Uterus (tissue), 4 donors: ENCODE results near the gene SAYSD1. TPM values are rescaled to one million over a fixed set of nuclear protein-coding genes. Genes with fewer than 3 reads are reported as not detected.

Experiments used
- DNase-seq, 2 donors: peaks; one replicate each; pipeline ENCODE4 v3.0.0-alpha.2; 2019 to 2020
- H3K27ac ChIP-seq, 2 donors: fragments of 200-600 bp; sonication (generic); 1 replicate in 1 of 2; 2 replicates in 1 of 2; pipeline ENCODE4 v1.5.1; 2016 to 2018
- H3K27me3 ChIP-seq, 2 donors: fragments of 200-600 bp; sonication (generic); one replicate each; pipeline ENCODE4 v1.5.1; 2018 to 2019; ENCODE audit warnings: control low read depth in 1 of 2
- H3K36me3 ChIP-seq, 2 donors: fragments of 200-600 bp; sonication (generic); one replicate each; pipeline ENCODE4 v1.5.1; 2019; ENCODE audit warnings: control low read depth in 1 of 2
- H3K4me1 ChIP-seq, 2 donors: fragments of 200-600 bp; sonication (generic); one replicate each; pipeline ENCODE4 v1.5.1; 2018 to 2019; ENCODE audit warnings: control low read depth in 1 of 2
- H3K4me3 ChIP-seq, 2 donors: fragments of 200-600 bp; sonication (generic); 1 replicate in 1 of 2; 2 replicates in 1 of 2; pipeline ENCODE4 v1.5.1; 2018 to 2019; ENCODE audit warnings: mild to moderate bottlenecking in 1 of 2
- H3K9me3 ChIP-seq, 2 donors: fragments of 200-600 bp; sonication (generic); one replicate each; pipeline ENCODE4 v1.5.1; 2019; ENCODE audit warnings: control low read depth in 1 of 2
- CTCF ChIP-seq, 4 experiments: fragments of 200-600 bp in 2 of 4; fragments of 450-650 bp in 2 of 4; sonication (generic) in 2 of 4; IDR thresholded peaks; one replicate each; pipeline ENCODE4 v1.5.1; 2016 to 2019; ENCODE audit warnings: antibody characterized with exemption in 4 of 4, mild to moderate bottlenecking in 2 of 4, moderate library complexity in 1 of 4
- POLR2A ChIP-seq, 2 donors: fragments of 450-650 bp; IDR thresholded peaks; one replicate each; pipeline ENCODE4 v1.6.1; 2016; ENCODE audit warnings: antibody characterized with exemption in 2 of 2, mild to moderate bottlenecking in 1 of 2, moderate library complexity in 1 of 2
- intact Hi-C: fragments of 100-400 bp; cut with DNase I; formaldehyde crosslinking; loops from one replicate; pipeline ENCODE4 v1.15.1; 2023; ENCODE audit warnings: low total_unique reads
- total RNA-seq, 4 donors: library from RNA; depleted of rRNA in 3 of 4; stranded (reverse); fragments of >200 nt in 3 of 4; gene quantifications; one replicate each; pipeline versions ENCODE4 v1.1.0 to v1.2.4, GENCODE V29; 2014 to 2023
- donor health status: DM: yes; HTN: yes; CAD: no.

SAYSD1 gene
- total RNA-seq, 4 donors from 2014 or later = 10.3 to 34.8 (median 15.9) TPM

GRCh38 chr6:39153766-39154397 is 38.9 kb upstream of the SAYSD1 start:
- no peak for DNase-seq
- no peaks in the 10 kb centered on the region for H3K9me3 ChIP-seq
- intact Hi-C loops = no loop called here
- no peak overlapping the region for H3K4me3 ChIP-seq
- H3K36me3 ChIP-seq = no peaks in the 10 kb centered on the region
- H3K27me3 ChIP-seq = no peaks in the 10 kb centered on the region
- TF ChIP-seq CTCF (IDR thresholded peaks at IDR 0.05) = no peak
- TF ChIP-seq POLR2A (IDR thresholded peaks at IDR 0.05) = no peak
- H3K27ac ChIP-seq = no peak overlapping the region
- H3K4me1 ChIP-seq = no peaks in the 10 kb centered on the region

- TF ChIP-seq POLR2A (IDR thresholded peaks at IDR 0.05) (no peak), CTCF (IDR thresholded peaks at IDR 0.05) (no peak)
- Histone ChIP-seq H3K4me3 (no peak overlapping the region), H3K9me3 (no peaks in the 10 kb centered on the region), H3K27me3 (no peaks in the 10 kb centered on the region), H3K4me1 (no peaks in the 10 kb centered on the region), H3K27ac (no peak overlapping the region), H3K36me3 (no peaks in the 10 kb centered on the region)
- no peak for DNase-seq
- intact Hi-C loops = no loop called here
Observed at GRCh38 chr6:39152262-39152661, 37.3 kb upstream of the SAYSD1 start.

- no peaks in the 10 kb centered on the region for H3K36me3 ChIP-seq
- H3K4me3 ChIP-seq = no peak overlapping the region
- H3K9me3 ChIP-seq = no peaks in the 10 kb centered on the region
- H3K4me1 ChIP-seq = no peaks in the 10 kb centered on the region
- H3K27me3 ChIP-seq = no peaks in the 10 kb centered on the region
- no peak overlapping the region for H3K27ac ChIP-seq
- intact Hi-C loops = no loop called here
- DNase-seq = no peak
- TF ChIP-seq POLR2A (IDR thresholded peaks at IDR 0.05) (no peak), CTCF (IDR thresholded peaks at IDR 0.05) (no peak)
Observed at GRCh38 chr6:39151211-39151610, 36.2 kb upstream of the SAYSD1 start.

- Histone ChIP-seq H3K27ac (no peak overlapping the region), H3K4me3 (no peak overlapping the region), H3K36me3 (no peaks in the 10 kb centered on the region), H3K9me3 (no peaks in the 10 kb centered on the region), H3K27me3 (no peaks in the 10 kb centered on the region), H3K4me1 (no peaks in the 10 kb centered on the region)
- intact Hi-C loops = no loop called here
- no peak for DNase-seq
- TF ChIP-seq POLR2A (IDR thresholded peaks at IDR 0.05) (no peak), CTCF (IDR thresholded peaks at IDR 0.05) (no peak)
Observed at GRCh38 chr6:39144481-39145173, 29.6 kb upstream of the SAYSD1 start.

- no peaks in the 10 kb centered on the region for H3K27me3 ChIP-seq
- H3K36me3 ChIP-seq = no peaks in the 10 kb centered on the region
- no peak for DNase-seq
- no peak overlapping the region for H3K27ac ChIP-seq
- TF ChIP-seq POLR2A (IDR thresholded peaks at IDR 0.05) (no peak), CTCF (IDR thresholded peaks at IDR 0.05) (no peak)
- intact Hi-C loops = no loop called here
- H3K4me3 ChIP-seq = no peak overlapping the region
- H3K4me1 ChIP-seq = no peaks in the 10 kb centered on the region
- no peaks in the 10 kb centered on the region for H3K9me3 ChIP-seq
Observed at GRCh38 chr6:39143238-39143930, 28.4 kb upstream of the SAYSD1 start.
